A673 (cell line): Measurements from ENCODE around the gene KCNQ1.

Source experiments
- CTCF ChIP-seq: fragments of 300-800, 200-600 bp; sonication (generic); conservative IDR thresholded peaks from 2 replicates; pipeline ENCODE4 v1.5.1; 2017; ENCODE audit warnings: low read depth, mild to moderate bottlenecking, antibody characterized with exemption, low read length, moderate library complexity, mixed read lengths
- EZH2 ChIP-seq: fragments of 200-600 bp; sonication (generic); IDR thresholded peaks from 2 replicates; pipeline ENCODE4 v1.6.1; 2017; ENCODE audit warnings: borderline replicate concordance, low read depth, mild to moderate bottlenecking, mixed read lengths, antibody characterized with exemption, low read length; ENCODE audit not compliant: poor library complexity, severe bottlenecking

DNA sequence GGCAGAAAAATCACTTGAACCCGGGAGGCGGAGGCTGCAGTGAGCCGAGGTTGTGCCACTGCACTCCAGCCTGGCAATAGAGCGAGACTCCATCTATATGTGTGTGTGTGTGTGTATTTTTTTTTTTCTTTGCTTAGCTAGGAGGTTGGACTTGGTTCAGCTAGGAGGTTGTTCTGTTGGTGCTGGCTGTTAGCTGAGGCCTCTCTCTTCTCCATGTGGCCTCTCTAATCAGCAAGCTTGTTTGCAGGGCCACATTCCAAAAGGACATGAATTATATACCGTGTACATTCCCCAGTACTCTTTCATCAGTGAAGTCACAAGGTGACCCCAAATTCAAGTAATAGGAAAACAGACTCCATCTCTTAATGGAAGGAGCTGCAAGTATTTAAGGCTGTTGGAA is 322.3 kb downstream of the KCNQ1 start:
- TF ChIP-seq EZH2 (no peak), CTCF (no peak)
